NCI-H2107 treated with DMSO at 0.1 percent for 48 hours (cell line): ENCODE results near the gene WNT11.
"Not testable (repeated sequence)": the region's sequence is repeated elsewhere in the genome, so short reads cannot be mapped to it uniquely, and the experiment has no call there.

ENCODE experiments used
- DNase-seq: peaks from one replicate; lab custom pipeline; 2025; ENCODE audit not compliant: unreplicated experiment; lab: John Stamatoyannopoulos, UW

The WNT11 gene

GRCh38 chr11:76203937-76204336, 2.4 kb downstream of the WNT11 start:
- no peak for DNase-seq

GRCh38 chr11:76203131-76203925, 3.0 kb downstream of the WNT11 start:
- no peak for DNase-seq

- no peak for DNase-seq
Observed at GRCh38 chr11:76201672-76202412, 4.5 kb downstream of the WNT11 start.

- no peak for DNase-seq
Observed at GRCh38 chr11:76201056-76201455, 5.2 kb downstream of the WNT11 start.

GRCh38 chr11:76200006-76200940, 6.0 kb downstream of the WNT11 start:
- DNase-seq, result no peak

GRCh38 chr11:76198691-76199090, 7.6 kb downstream of the WNT11 start:
- DNase-seq, result not testable (repeated sequence)

- DNase-seq, result no peak
Observed at GRCh38 chr11:76197941-76198640, 8.2 kb downstream of the WNT11 start.

GRCh38 chr11:76197332-76197731, 9.0 kb downstream of the WNT11 start:
- DNase-seq, result no peak

GRCh38 chr11:76196849-76197248, 9.5 kb downstream of the WNT11 start:
- no peak for DNase-seq

- DNase-seq, result no peak
Observed at GRCh38 chr11:76194872-76195668, 11.2 kb downstream of the WNT11 start.

- no peak for DNase-seq
Observed at GRCh38 chr11:76193219-76193618, 13.1 kb downstream of the WNT11 start.

- no peak for DNase-seq
Observed at GRCh38 chr11:76190376-76190775, 15.9 kb downstream of the WNT11 start.

- DNase-seq, result no peak
Observed at GRCh38 chr11:76189682-76190081, 16.6 kb downstream of the WNT11 start.

GRCh38 chr11:76188873-76189272, 17.4 kb downstream of the WNT11 start:
- DNase-seq, result no peak

- no peak for DNase-seq
Observed at GRCh38 chr11:76186776-76187279, 19.5 kb downstream of the WNT11 start.

GRCh38 chr11:76185931-76186401, 20.3 kb downstream of the WNT11 start:
- no peak for DNase-seq

GRCh38 chr11:76185511-76185910, 20.8 kb downstream of the WNT11 start:
- no peak for DNase-seq

GRCh38 chr11:76184551-76184993, 21.7 kb downstream of the WNT11 start:
- DNase-seq, result no peak

- DNase-seq, result no peak
Observed at GRCh38 chr11:76181371-76181770, 24.9 kb downstream of the WNT11 start.
